Activated naive CD4-positive, alpha-beta T cell treated with anti-CD3 and anti-CD28 coated beads, Interleukin-2, amount 10 ng/mL, durations not matched to agents 7 days and 5 days (primary cell): ENCODE measurements around the gene PRRG2.

Experiments used
- CTCF ChIA-PET: fragments of 350-600 bp; sonication (Branson Sonifier 250); formaldehyde crosslinking; loops from one replicate; lab custom pipeline; 2021; ENCODE audit warnings: antibody characterized with exemption; lab: Charles Lee
- DNase-seq: peaks from one replicate; pipeline ENCODE4 v3.0.0-alpha.2; 2020
- H3K27ac Mint-ChIP-seq: one replicate; pipeline ENCODE4 v1.8.0; 2021; ENCODE audit warnings: mild to moderate bottlenecking, moderate library complexity, mixed read lengths
- H3K27me3 Mint-ChIP-seq: one replicate; pipeline ENCODE4 v1.8.0; 2021; ENCODE audit warnings: mild to moderate bottlenecking, mixed read lengths
- H3K36me3 Mint-ChIP-seq: one replicate; pipeline ENCODE4 v1.8.0; 2021; ENCODE audit warnings: mixed read lengths
- H3K4me1 Mint-ChIP-seq: one replicate; pipeline ENCODE4 v1.8.0; 2021; ENCODE audit warnings: mixed read lengths
- H3K4me3 Mint-ChIP-seq: one replicate; pipeline ENCODE4 v1.8.0; 2021; ENCODE audit warnings: mild to moderate bottlenecking, moderate library complexity, mixed read lengths
- H3K9me3 Mint-ChIP-seq: one replicate; pipeline ENCODE4 v1.8.0; 2021; ENCODE audit warnings: mixed read lengths

PRRG2 gene

DNA sequence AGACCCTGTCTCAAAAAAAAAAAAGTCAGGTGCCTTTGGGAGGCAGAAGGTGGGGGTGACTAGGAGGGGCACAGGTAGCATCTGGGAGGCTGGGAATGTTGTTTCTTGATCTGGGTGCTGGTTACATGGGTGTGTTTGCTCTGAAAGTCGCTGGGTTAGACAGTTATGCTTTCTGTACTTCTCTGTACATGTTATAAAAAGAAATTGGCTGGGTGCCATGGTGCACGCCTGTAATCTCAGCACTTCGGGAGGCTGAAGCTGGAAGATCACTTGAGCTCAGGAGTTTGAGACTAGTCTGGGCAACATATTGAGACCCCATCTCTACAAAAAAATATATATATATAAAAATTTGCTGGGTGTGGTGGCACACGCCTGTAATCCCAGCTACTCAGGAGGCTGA lies 15.9 kb upstream of the PRRG2 start:
- Mint-ChIP-seq H3K36me3 (peaks cover 35% of the 10 kb centered on the region), H3K27ac (peak overlapping the region; percentile 98), H3K27me3 (no peaks in the 10 kb centered on the region), H3K4me1 (peaks cover 94% of the 10 kb centered on the region), H3K9me3 (no peaks in the 10 kb centered on the region), H3K4me3 (peak overlapping the region; percentile 21)
- CTCF ChIA-PET, result interaction anchor here (1.3 kb wide), 1 partner anchor 11 kb away, joined by 3 read pairs; no protein-coding TSS in a partner anchor
- no peak for DNase-seq

DNA sequence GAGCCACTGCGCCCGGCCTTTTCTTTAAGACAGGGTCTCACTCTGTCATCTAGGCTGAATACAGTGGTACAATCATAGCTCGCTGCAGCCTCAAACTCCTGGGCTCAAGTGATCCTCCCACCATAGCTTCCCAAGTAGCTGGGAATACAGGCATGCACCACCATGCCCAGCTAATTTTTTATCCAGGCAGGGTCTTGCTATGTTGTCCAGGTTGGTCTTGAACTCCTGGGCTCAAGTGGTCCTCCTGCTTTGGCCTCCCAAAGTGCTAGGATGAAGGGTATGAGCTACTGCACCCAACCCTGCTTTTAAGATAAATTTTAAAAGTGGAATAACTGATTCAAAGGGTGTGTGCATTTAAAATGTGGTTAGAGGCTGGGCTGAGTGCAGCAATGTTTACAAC lies 14.8 kb upstream of the PRRG2 start:
- CTCF ChIA-PET, result interaction anchor here (0.9 to 2.4 kb wide), 3 partner anchors 20 to 64 kb away, joined by 3 to 11 read pairs (median 8); no protein-coding TSS in a partner anchor
- no peak for DNase-seq
- Mint-ChIP-seq H3K9me3 (no peaks in the 10 kb centered on the region), H3K36me3 (peaks cover 29% of the 10 kb centered on the region), H3K27me3 (no peaks in the 10 kb centered on the region), H3K4me3 (peak overlapping the region; percentile 10), H3K4me1 (peaks cover 92% of the 10 kb centered on the region), H3K27ac (peak overlapping the region; percentile 98)

- Mint-ChIP-seq H3K4me1 (peaks cover 85% of the 10 kb centered on the region), H3K4me3 (peak overlapping the region; percentile 68), H3K9me3 (no peaks in the 10 kb centered on the region), H3K27me3 (no peaks in the 10 kb centered on the region), H3K36me3 (peaks cover 26% of the 10 kb centered on the region), H3K27ac (peak overlapping the region; percentile 98)
- CTCF ChIA-PET, result interaction anchor here (2.4 to 4.3 kb wide), 4 partner anchors 8 to 109 kb away, joined by 11 to 78 read pairs (median 40); partner anchors contain the start of gene PRMT1
- DNase-seq, result peak; percentile 90
Observed at GRCh38 chr19:49567861-49568441, 13.2 kb upstream of the PRRG2 start.

GRCh38 chr19:49570138-49570856 lies 10.8 kb upstream of the PRRG2 start:
- CTCF ChIA-PET, result interaction anchor here (0.6 to 4.3 kb wide), 28 partner anchors 8 to 124 kb away, joined by 3 to 78 read pairs (median 5); partner anchors contain the start of genes FLT3LG, NOSIP, PIH1D1 and PRMT1
- H3K9me3 Mint-ChIP-seq, result no peaks in the 10 kb centered on the region
- no peaks in the 10 kb centered on the region for H3K27me3 Mint-ChIP-seq
- peak overlapping the region; percentile 49 for H3K4me3 Mint-ChIP-seq
- H3K4me1 Mint-ChIP-seq, result peaks cover 80% of the 10 kb centered on the region
- peak; percentile 88 for DNase-seq
- peaks cover 28% of the 10 kb centered on the region for H3K36me3 Mint-ChIP-seq
- H3K27ac Mint-ChIP-seq, result peak overlapping the region; percentile 98

DNA sequence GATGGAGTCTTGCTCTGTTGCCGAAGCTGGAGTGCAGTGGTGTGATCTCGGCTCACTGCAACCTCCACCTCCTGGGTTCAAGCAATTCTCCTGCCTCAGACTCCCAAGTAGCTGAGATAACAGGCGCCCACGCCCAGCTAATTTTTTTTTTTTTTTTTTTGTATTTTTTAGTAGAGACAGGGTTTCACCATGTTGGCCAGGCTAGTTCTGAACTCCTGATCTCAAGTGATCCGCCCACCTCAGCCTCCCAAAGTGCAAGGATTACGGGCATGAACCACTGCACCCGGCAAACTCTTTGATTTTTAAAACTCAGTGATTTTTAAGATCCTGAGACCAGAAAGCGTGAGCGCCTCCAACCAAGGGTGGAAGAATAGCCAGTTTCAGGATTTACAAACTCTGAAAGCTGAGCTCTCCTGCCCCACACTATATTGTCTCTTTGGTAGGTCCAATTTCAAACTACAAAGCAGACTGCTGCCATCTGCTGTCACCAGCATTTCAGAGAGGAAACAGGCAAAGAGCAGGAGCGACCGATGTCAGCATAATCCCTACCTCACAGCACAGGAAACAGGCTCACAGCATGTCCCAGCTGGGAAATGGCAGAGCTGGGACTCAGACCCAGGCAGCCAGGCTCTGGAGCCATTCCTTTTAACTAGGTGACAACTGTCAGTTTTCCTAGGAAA lies 10.0 kb upstream of the PRRG2 start:
- Mint-ChIP-seq H3K27ac (peak overlapping the region; percentile 78), H3K36me3 (peaks cover 29% of the 10 kb centered on the region), H3K4me3 (no peak overlapping the region), H3K9me3 (no peaks in the 10 kb centered on the region), H3K4me1 (peaks cover 72% of the 10 kb centered on the region), H3K27me3 (no peaks in the 10 kb centered on the region)
- peak; percentile 75 for DNase-seq
- CTCF ChIA-PET, result interaction anchor here (0.6 to 4.3 kb wide), 17 partner anchors 8 to 119 kb away, joined by 3 to 78 read pairs (median 5); partner anchors contain the start of genes FLT3LG, PIH1D1, PRMT1 and RPS11

DNA sequence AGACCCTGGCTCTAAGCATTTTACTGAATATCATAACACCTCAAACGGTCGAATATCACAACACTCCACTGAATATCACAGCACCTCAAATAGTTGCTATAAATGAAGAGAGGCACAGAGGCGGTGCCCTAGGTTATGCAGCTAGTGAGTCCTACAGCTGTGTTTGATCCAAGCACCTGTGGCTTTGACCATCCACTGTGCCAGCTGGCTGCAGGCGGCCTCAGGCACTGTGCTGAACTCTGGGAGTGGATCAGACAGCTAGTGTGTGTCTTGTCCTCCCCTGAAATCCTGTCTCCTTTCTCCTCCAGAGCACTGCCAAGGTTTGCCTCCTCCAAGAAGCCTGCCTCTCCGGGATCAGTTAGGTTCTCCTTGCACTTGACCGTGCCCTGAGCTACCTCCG lies 8.1 kb upstream of the PRRG2 start:
- H3K4me3 Mint-ChIP-seq, result no peak overlapping the region
- peaks cover 33% of the 10 kb centered on the region for H3K36me3 Mint-ChIP-seq
- no peaks in the 10 kb centered on the region for H3K27me3 Mint-ChIP-seq
- H3K27ac Mint-ChIP-seq, result no peak overlapping the region
- peaks cover 67% of the 10 kb centered on the region for H3K4me1 Mint-ChIP-seq
- DNase-seq, result no peak
- H3K9me3 Mint-ChIP-seq, result no peaks in the 10 kb centered on the region
- CTCF ChIA-PET, result interaction anchor here (1.3 kb wide), 1 partner anchor 27 kb away, joined by 4 read pairs; no protein-coding TSS in a partner anchor

- peak overlapping the region; percentile 37 for H3K27ac Mint-ChIP-seq
- CTCF ChIA-PET, result interaction anchor here (1.3 kb wide), 1 partner anchor 27 kb away, joined by 4 read pairs; no protein-coding TSS in a partner anchor
- H3K9me3 Mint-ChIP-seq, result no peaks in the 10 kb centered on the region
- H3K27me3 Mint-ChIP-seq, result no peaks in the 10 kb centered on the region
- peaks cover 67% of the 10 kb centered on the region for H3K4me1 Mint-ChIP-seq
- H3K4me3 Mint-ChIP-seq, result no peak overlapping the region
- no peak for DNase-seq
- peaks cover 33% of the 10 kb centered on the region for H3K36me3 Mint-ChIP-seq
Observed at GRCh38 chr19:49573425-49573824, 7.7 kb upstream of the PRRG2 start.

- Mint-ChIP-seq H3K9me3 (no peaks in the 10 kb centered on the region), H3K4me1 (peaks cover 68% of the 10 kb centered on the region), H3K27me3 (no peaks in the 10 kb centered on the region), H3K36me3 (peaks cover 33% of the 10 kb centered on the region), H3K4me3 (no peak overlapping the region), H3K27ac (no peak overlapping the region)
- CTCF ChIA-PET, result interaction anchor here (0.7 to 1.3 kb wide), 5 partner anchors 12 to 107 kb away, joined by 3 to 4 read pairs (median 3); no protein-coding TSS in a partner anchor
- DNase-seq, result no peak
Observed at GRCh38 chr19:49574206-49574755, 6.8 kb upstream of the PRRG2 start.

DNA sequence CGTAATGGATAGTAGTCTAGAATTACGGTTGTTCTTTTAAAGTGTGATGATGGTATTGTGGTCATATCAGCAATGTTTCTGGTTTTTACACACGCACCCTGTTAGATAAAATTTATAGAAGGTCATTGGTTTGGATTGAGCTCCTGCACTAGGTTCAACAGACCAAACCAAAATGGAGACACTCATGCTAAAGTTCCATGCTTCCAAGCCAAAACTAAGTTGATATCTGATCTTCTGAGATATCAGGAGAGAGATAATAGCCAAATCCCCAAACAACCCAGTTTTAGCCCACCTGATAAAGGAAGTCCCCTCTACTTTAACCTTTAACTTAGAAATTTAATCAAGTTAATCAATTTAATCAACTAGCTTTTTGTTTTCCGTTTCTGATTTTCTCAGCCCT lies 1.9 kb upstream of the PRRG2 start:
- Mint-ChIP-seq H3K4me3 (peak overlapping the region; percentile 87), H3K36me3 (peaks cover 18% of the 10 kb centered on the region), H3K4me1 (peaks cover 44% of the 10 kb centered on the region), H3K9me3 (no peaks in the 10 kb centered on the region), H3K27ac (peak overlapping the region; percentile 81), H3K27me3 (peaks cover 4% of the 10 kb centered on the region)
- no peak for DNase-seq
- CTCF ChIA-PET, result interaction anchor here (0.6 to 1.2 kb wide), 6 partner anchors 9 to 230 kb away, joined by 3 to 4 read pairs (median 4); no protein-coding TSS in a partner anchor

DNA sequence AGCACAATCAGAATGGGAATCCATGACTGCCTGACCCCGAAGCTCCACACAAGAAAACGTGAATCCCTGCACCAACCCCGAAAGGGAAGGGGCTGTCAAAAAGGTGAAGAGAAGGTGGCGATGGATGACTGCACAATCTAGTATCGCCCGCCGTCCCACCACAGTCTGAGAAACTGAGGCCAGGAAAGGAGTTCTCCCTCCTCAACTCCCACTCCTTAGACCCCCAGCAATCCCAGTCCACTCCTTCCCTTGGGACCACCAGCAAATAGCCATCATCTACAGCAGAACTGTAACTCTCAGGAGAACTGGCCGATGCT lies 1.2 kb upstream of the PRRG2 start:
- no peaks in the 10 kb centered on the region for H3K9me3 Mint-ChIP-seq
- DNase-seq, result no peak
- peaks cover 6% of the 10 kb centered on the region for H3K27me3 Mint-ChIP-seq
- peak overlapping the region; percentile 87 for H3K4me3 Mint-ChIP-seq
- peaks cover 14% of the 10 kb centered on the region for H3K36me3 Mint-ChIP-seq
- CTCF ChIA-PET, result interaction anchor here (0.6 to 1.5 kb wide), 7 partner anchors 66 to 230 kb away, joined by 3 to 8 read pairs (median 3); no protein-coding TSS in a partner anchor
- peak overlapping the region; percentile 81 for H3K27ac Mint-ChIP-seq
- H3K4me1 Mint-ChIP-seq, result peaks cover 39% of the 10 kb centered on the region

DNA sequence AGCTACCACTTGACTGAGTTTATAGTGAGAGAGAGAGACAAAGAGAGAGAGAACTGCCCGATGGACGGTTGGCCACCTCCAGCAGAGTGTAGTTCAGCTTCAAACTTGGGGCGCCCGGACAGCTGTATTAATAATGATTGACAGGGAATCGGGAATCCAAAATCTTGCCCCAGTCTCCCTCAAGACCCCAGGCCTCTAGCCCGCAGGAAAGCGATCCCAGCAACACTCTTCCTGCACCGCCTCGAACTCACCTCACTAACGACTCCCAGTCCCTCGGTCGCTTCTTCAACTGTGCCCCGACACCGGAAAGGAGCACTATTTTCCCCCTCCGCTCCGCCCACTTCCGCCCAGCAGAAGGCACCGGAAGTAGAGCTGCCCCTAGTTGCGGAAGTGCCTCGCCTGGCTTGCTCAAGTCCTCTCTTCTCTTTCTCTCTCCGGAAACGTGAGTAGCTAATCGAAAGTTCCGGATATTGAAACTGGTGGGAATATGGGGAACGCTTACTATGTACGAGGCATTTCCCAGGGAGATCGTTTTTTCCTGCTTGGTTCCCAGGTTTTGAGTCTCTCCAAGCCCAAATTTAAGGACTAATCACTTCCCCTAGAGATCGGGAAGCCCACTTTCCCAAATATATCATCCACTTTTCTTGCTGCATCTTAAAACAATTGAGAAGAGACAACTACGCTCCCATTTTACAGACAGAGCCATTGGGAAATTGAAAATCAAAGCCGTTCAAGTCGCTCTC lies 681 bp upstream of the PRRG2 start, which contains the start of gene NOSIP:
TSS of gene NOSIP (minus strand) at position 293 of the 743 bp plus-strand sequence. CDS start 19,865 bp downstream, outside the sequence.
- CTCF ChIA-PET, result interaction anchor here (1.0 to 1.5 kb wide), 4 partner anchors 10 to 100 kb away, joined by 3 to 8 read pairs (median 4); no protein-coding TSS in a partner anchor
- Mint-ChIP-seq H3K4me1 (peaks cover 36% of the 10 kb centered on the region), H3K27ac (peak within 1 kb of the TSS; percentile 81), H3K4me3 (peak within 1 kb of the TSS; percentile 87), H3K9me3 (no peaks in the 10 kb centered on the region), H3K27me3 (peaks cover 11% of the 10 kb centered on the region), H3K36me3 (peaks cover 10% of the 10 kb centered on the region)
- peak; percentile 98 for DNase-seq

DNA sequence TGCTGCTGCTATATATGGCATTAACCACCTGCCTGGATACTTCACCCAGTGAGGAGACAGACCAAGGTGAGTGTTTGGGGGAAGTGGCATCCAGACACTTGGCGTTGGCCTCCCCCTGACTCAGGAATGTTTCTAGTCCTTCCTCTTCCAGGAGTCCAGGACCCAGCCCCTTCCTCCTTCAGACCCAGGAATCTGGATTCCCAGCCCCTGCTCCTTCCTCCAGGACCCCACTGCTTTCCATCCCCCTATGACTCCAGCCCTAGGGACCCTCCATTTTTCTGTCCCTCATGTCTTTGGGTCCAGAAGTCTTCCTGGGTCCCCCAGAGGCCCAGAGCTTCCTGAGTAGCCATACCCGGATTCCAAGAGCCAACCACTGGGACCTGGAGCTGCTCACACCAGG lies 2.1 kb downstream of the PRRG2 start:
- no peaks in the 10 kb centered on the region for H3K9me3 Mint-ChIP-seq
- no peak overlapping the region for H3K27ac Mint-ChIP-seq
- H3K4me1 Mint-ChIP-seq, result peaks cover 24% of the 10 kb centered on the region
- peaks cover 2% of the 10 kb centered on the region for H3K36me3 Mint-ChIP-seq
- H3K4me3 Mint-ChIP-seq, result no peak overlapping the region
- H3K27me3 Mint-ChIP-seq, result peaks cover 29% of the 10 kb centered on the region
- DNase-seq, result no peak
- CTCF ChIA-PET, result interaction anchor here (0.6 kb wide), 1 partner anchor 90 kb away, joined by 3 read pairs; no protein-coding TSS in a partner anchor

- no peaks in the 10 kb centered on the region for H3K9me3 Mint-ChIP-seq
- DNase-seq, result no peak
- peaks cover 2% of the 10 kb centered on the region for H3K36me3 Mint-ChIP-seq
- CTCF ChIA-PET, result no interaction called here
- H3K27ac Mint-ChIP-seq, result no peak overlapping the region
- H3K4me3 Mint-ChIP-seq, result no peak overlapping the region
- peaks cover 44% of the 10 kb centered on the region for H3K27me3 Mint-ChIP-seq
- peaks cover 23% of the 10 kb centered on the region for H3K4me1 Mint-ChIP-seq
Observed at GRCh38 chr19:49585023-49585422, 3.9 kb downstream of the PRRG2 start.
